Upper lobe of left lung (tissue), 4 donors: ENCODE data around the gene SSC4D.

Experiments used
- POLR2A ChIP-seq, 4 donors: fragments of 450-650 bp; IDR thresholded peaks; one replicate each; pipeline ENCODE4 v1.5.1; 2016 to 2017; ENCODE audit warnings: antibody characterized with exemption in 4 of 4, mild to moderate bottlenecking in 2 of 4
- TF ChIP-seq, protein P1 (sequence below), 6 experiments: fragments of 450-650 bp in 4 of 6; fragments of 200-600 bp in 2 of 6; sonication (generic) in 2 of 6; IDR thresholded peaks; one replicate each; pipeline ENCODE4 v1.5.1; 2016 to 2019; ENCODE audit warnings: antibody characterized with exemption in 6 of 6

DNA sequence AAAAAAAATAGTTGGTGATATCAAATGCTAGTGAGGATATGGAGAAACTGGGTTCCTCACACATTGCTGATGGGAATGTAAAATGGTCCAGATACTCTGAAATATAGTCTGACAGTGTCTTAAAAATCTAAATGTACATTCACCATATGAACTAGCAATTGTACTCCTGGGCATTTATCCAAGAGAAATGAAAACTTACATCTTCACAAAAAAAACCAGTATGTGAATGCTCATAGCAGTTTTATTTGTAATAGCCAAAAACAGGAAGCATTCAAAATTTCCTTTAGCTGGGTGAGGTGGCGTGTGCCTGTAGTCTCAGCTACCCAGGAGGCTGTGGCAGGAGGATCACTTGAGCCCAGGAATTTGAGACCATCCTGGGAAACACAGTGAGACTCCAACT lies 2.1 kb upstream of the SSC4D start:
- TF ChIP-seq, protein P1, sequence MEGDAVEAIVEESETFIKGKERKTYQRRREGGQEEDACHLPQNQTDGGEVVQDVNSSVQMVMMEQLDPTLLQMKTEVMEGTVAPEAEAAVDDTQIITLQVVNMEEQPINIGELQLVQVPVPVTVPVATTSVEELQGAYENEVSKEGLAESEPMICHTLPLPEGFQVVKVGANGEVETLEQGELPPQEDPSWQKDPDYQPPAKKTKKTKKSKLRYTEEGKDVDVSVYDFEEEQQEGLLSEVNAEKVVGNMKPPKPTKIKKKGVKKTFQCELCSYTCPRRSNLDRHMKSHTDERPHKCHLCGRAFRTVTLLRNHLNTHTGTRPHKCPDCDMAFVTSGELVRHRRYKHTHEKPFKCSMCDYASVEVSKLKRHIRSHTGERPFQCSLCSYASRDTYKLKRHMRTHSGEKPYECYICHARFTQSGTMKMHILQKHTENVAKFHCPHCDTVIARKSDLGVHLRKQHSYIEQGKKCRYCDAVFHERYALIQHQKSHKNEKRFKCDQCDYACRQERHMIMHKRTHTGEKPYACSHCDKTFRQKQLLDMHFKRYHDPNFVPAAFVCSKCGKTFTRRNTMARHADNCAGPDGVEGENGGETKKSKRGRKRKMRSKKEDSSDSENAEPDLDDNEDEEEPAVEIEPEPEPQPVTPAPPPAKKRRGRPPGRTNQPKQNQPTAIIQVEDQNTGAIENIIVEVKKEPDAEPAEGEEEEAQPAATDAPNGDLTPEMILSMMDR (IDR thresholded peaks at IDR 0.05), result no peak
- TF ChIP-seq POLR2A (IDR thresholded peaks at IDR 0.05), result no peak
